ENCODE results near the gene CNOT1. TPM values are rescaled to one million over a fixed set of nuclear protein-coding genes. Genes with fewer than 3 reads are reported as not detected.
"Not testable (repeated sequence)": the region's sequence is repeated elsewhere in the genome, so short reads cannot be mapped to it uniquely, and the experiment has no call there.

The CNOT1 gene
- total RNA-seq, 2 donors from 2014 or later: 102 to 190 TPM

DNA sequence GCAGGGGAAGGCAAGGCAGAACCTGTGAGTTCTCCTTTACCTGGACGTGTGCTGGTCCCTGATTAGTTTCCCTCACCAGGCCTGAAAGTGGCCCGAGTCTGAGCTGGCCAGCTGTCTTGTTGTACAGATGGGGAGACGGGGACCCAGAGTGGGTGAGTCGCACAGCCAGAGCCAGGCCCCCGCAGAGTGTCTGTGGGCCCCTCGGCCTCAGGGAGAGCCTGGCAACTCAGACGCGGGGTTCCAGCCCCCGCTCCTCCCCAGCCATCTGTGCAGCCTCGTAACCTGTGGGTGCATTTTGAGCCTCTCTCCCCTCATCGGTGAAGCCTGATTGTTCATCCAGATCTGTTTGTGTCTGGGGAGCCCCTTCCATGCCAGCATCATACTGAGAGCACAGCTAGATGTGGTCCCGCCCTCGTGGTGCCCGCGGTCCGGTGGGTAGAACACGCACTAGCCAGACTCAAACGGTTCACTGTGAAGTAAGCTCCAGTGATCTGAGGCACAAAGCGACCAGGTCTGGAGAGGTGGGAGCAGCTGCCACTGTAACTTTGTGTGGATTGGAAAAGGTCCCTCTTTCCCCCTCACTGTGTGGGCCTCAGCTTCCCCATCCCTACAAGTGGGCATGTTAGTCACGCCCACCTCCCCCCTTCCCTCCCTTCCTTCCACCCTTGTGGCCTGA lies 135.7 kb downstream of the CNOT1 start:
- TF ChIP-seq, protein P1, sequence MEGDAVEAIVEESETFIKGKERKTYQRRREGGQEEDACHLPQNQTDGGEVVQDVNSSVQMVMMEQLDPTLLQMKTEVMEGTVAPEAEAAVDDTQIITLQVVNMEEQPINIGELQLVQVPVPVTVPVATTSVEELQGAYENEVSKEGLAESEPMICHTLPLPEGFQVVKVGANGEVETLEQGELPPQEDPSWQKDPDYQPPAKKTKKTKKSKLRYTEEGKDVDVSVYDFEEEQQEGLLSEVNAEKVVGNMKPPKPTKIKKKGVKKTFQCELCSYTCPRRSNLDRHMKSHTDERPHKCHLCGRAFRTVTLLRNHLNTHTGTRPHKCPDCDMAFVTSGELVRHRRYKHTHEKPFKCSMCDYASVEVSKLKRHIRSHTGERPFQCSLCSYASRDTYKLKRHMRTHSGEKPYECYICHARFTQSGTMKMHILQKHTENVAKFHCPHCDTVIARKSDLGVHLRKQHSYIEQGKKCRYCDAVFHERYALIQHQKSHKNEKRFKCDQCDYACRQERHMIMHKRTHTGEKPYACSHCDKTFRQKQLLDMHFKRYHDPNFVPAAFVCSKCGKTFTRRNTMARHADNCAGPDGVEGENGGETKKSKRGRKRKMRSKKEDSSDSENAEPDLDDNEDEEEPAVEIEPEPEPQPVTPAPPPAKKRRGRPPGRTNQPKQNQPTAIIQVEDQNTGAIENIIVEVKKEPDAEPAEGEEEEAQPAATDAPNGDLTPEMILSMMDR (IDR thresholded peaks at IDR 0.05): no peak
- TF ChIP-seq POLR2A (IDR thresholded peaks at IDR 0.05): no peak
- TF ChIP-seq POLR2AphosphoS5 (IDR thresholded peaks at IDR 0.05): no peak
- Histone ChIP-seq H3K4me1 (replicated peaks) (no peaks in the 10 kb centered on the region), H3K36me3 (no peaks in the 10 kb centered on the region), H3K27ac (no peak overlapping the region), H3K4me3 (no peak overlapping the region), H3K9me3 (no peaks in the 10 kb centered on the region), H3K27me3 (replicated peaks; ENCODE audit: insufficient read depth) (no peaks in the 10 kb centered on the region)
- WGBS: 75% methylated on average over 20 of the region's 20 CpGs
- intact Hi-C loops (cut with DNase I): loop anchor here (10.0 kb wide), 1 partner anchor 469 kb away; the partner anchor contains the start of gene MMP15
- DNase-seq (ENCODE audit: low spot score): no peak

DNA sequence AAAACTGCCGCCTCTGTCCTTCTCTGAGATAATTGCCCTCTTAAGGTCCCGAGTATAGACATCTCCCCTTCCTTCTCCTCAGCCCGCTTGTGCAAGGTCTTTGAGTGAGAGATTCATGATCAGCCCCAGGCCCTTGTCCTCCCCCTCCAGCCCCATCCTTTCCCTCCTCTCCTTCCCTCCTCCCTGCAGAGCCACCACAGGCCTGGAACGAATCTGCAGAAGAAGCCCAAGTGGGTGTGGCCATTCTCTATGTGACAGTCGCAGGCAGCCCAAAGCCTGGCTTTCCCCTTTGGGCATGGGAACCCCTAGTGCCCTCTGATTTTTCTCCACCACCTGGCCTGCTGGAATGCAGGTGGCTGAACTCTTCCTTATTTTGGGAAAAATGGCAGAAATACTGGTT lies 136.9 kb downstream of the CNOT1 start:
- Histone ChIP-seq H3K4me1 (replicated peaks) (no peaks in the 10 kb centered on the region), H3K36me3 (no peaks in the 10 kb centered on the region), H3K27ac (no peak overlapping the region), H3K27me3 (replicated peaks; ENCODE audit: insufficient read depth) (no peaks in the 10 kb centered on the region), H3K9me3 (no peaks in the 10 kb centered on the region), H3K4me3 (no peak overlapping the region)
- 36% methylated on average over 5 of the region's 5 CpGs for whole genome bisulfite sequencing
- intact Hi-C loops (cut with DNase I): loop anchor here (10.0 kb wide), 1 partner anchor 468 kb away; the partner anchor contains the start of gene MMP15
- TF ChIP-seq, protein P1 (IDR thresholded peaks at IDR 0.05): no peak
- TF ChIP-seq POLR2AphosphoS5 (IDR thresholded peaks at IDR 0.05) (no peak), POLR2A (IDR thresholded peaks at IDR 0.05) (no peak)
- no peak for DNase-seq (ENCODE audit: low spot score)

DNA sequence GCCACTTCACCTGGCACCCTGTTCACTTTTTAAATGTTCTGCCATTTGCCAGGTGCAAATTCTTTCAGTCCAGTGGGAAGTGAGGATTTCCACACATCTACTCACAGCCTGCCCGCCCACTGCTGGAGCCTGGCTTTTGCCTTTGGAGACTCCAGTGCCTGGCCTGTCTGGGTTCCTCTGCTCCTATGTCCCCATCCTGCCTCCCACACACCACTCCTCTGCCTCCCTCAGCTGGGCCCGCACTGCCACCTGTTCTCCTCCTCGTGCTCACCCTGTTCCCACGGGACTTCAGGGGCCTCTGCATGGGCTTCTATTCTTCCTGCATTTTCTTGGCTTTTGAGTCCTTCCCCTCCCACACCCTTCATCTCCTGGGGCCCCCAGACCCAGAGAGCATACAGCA lies 137.6 kb downstream of the CNOT1 start:
- Histone ChIP-seq H3K9me3 (no peaks in the 10 kb centered on the region), H3K27me3 (replicated peaks; ENCODE audit: insufficient read depth) (no peaks in the 10 kb centered on the region), H3K36me3 (no peaks in the 10 kb centered on the region), H3K4me1 (replicated peaks) (no peaks in the 10 kb centered on the region), H3K4me3 (no peak overlapping the region), H3K27ac (no peak overlapping the region)
- intact Hi-C loops (cut with DNase I): loop anchor here (10.0 kb wide), 1 partner anchor 467 kb away; the partner anchor contains the start of gene MMP15
- WGBS: 69% methylated on average over 4 of the region's 4 CpGs
- TF ChIP-seq, protein P1 (IDR thresholded peaks at IDR 0.05): no peak
- no peak for TF ChIP-seq POLR2A (IDR thresholded peaks at IDR 0.05)
- TF ChIP-seq POLR2AphosphoS5 (IDR thresholded peaks at IDR 0.05): no peak
- no peak for DNase-seq (ENCODE audit: low spot score)

DNA sequence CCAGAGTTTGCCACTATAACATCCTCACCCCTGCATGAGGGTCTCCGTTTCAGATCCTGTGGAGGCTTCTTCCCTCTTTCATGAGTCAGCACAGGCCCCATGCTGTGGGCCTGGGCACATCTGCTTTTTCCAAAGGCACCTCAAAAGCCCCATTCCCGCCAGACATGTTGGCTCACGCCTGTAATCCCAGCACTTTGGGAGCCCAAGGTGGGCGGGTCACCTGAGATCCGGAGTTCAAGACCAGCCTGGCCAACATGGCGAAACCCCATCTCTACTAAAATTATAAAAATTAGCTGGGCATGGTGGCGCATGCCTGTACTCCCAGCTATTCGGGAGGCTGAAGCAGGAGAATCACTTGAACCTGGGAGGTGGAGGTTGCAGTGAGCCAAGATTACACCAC lies 139.1 kb downstream of the CNOT1 start:
- not testable (repeated sequence) for H3K36me3 ChIP-seq; DNase-seq (ENCODE audit: low spot score); H3K4me3 ChIP-seq; H3K9me3 ChIP-seq; H3K4me1 ChIP-seq (replicated peaks); H3K27ac ChIP-seq; H3K27me3 ChIP-seq (replicated peaks; ENCODE audit: insufficient read depth)
- WGBS: 88% methylated on average over 8 of the region's 8 CpGs
- intact Hi-C loops (cut with DNase I): loop anchor here (10.0 kb wide), 1 partner anchor 466 kb away; the partner anchor contains the start of gene MMP15

DNA sequence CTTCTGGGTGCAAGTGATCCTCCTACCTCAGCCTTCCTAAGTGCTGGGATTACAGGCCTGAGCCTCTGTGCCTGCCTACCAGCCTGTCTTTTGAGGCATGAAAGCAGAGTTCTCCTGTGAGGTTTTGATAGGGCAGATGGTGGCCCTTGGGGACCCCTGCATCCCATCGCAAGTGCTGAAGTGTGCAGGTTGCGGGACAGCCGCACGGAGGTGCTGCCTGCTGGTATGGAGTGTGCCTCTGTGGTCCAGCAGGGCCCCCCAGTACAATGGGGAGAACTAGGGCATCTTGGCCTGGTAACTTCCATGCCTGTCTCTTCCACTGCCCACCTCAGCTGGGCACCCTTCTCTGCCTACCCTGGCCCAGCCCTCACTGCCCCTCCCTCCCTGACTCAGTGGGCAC lies 139.6 kb downstream of the CNOT1 start:
- TF ChIP-seq, protein P1 (IDR thresholded peaks at IDR 0.05): no peak
- no peak for TF ChIP-seq POLR2A (IDR thresholded peaks at IDR 0.05)
- no peak for TF ChIP-seq POLR2AphosphoS5 (IDR thresholded peaks at IDR 0.05)
- DNase-seq (ENCODE audit: low spot score): no peak
- Histone ChIP-seq H3K4me3 (no peak overlapping the region), H3K27me3 (replicated peaks; ENCODE audit: insufficient read depth) (no peaks in the 10 kb centered on the region), H3K36me3 (no peaks in the 10 kb centered on the region), H3K9me3 (no peaks in the 10 kb centered on the region), H3K4me1 (replicated peaks) (no peaks in the 10 kb centered on the region), H3K27ac (no peak overlapping the region)
- WGBS: 98% methylated on average over 4 of the region's 4 CpGs
- intact Hi-C loops (cut with DNase I): loop anchor here (10.0 kb wide), 1 partner anchor 465 kb away; the partner anchor contains the start of gene MMP15

All from prostate gland (tissue), 2 donors.